IPS-20b (cell line): Measurements from ENCODE around the gene PTPRB.

Source experiments
- H3K27ac ChIP-seq: one replicate; pipeline ENCODE4 v1.5.1; 2013; ENCODE audit warnings: low read length
- H3K27me3 ChIP-seq: 2 replicates; pipeline ENCODE4 v1.6.1; 2013; ENCODE audit warnings: mild to moderate bottlenecking, low read length, inconsistent platforms; ENCODE audit not compliant: insufficient read depth
- H3K36me3 ChIP-seq: 2 replicates; pipeline ENCODE4 v1.6.1; 2013; ENCODE audit warnings: low read depth, mild to moderate bottlenecking, inconsistent platforms, low read length, moderate library complexity; ENCODE audit not compliant: insufficient read depth
- H3K4me1 ChIP-seq: 2 replicates; pipeline ENCODE4 v1.6.1; 2013; ENCODE audit warnings: mild to moderate bottlenecking, control low read depth, inconsistent platforms, low read length, moderate library complexity; ENCODE audit not compliant: insufficient read depth
- H3K4me3 ChIP-seq: 2 replicates; pipeline ENCODE4 v1.5.1; 2013; ENCODE audit warnings: mild to moderate bottlenecking, low read length, inconsistent platforms
- H3K9ac ChIP-seq: 2 replicates; pipeline ENCODE4 v1.6.1; 2013; ENCODE audit warnings: low read depth, mild to moderate bottlenecking, inconsistent platforms, low read length, moderate library complexity
- H3K9me3 ChIP-seq: 2 replicates; pipeline ENCODE4 v1.6.1; 2013; ENCODE audit warnings: mild to moderate bottlenecking, low read depth, low read length, inconsistent platforms; ENCODE audit not compliant: insufficient read depth

The PTPRB gene

DNA sequence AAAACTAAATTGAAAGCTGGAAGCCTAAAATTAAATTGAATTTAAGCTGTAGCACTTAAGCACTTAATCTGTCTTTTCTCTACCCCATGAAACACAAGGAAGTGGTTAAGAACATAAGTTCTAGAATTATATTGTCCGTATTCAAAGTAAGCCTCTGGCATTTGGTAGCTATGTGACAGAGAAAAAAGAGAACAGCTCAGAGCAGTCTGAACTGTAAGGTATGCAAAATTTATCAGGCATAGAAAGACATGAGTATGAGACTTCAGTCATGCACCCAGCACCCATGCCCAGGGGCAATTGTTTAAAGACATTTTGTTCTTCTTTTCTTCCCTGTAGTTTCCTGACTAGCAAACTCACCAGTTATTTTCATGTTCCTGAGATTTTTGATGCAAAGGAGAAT is 154.5 kb downstream of the PTPRB start:
- Histone ChIP-seq H3K4me1 (no peaks in the 10 kb centered on the region), H3K36me3 (no peaks in the 10 kb centered on the region), H3K9ac (no peak overlapping the region), H3K9me3 (no peaks in the 10 kb centered on the region), H3K27me3 (no peaks in the 10 kb centered on the region), H3K27ac (no peak overlapping the region), H3K4me3 (no peak overlapping the region)

DNA sequence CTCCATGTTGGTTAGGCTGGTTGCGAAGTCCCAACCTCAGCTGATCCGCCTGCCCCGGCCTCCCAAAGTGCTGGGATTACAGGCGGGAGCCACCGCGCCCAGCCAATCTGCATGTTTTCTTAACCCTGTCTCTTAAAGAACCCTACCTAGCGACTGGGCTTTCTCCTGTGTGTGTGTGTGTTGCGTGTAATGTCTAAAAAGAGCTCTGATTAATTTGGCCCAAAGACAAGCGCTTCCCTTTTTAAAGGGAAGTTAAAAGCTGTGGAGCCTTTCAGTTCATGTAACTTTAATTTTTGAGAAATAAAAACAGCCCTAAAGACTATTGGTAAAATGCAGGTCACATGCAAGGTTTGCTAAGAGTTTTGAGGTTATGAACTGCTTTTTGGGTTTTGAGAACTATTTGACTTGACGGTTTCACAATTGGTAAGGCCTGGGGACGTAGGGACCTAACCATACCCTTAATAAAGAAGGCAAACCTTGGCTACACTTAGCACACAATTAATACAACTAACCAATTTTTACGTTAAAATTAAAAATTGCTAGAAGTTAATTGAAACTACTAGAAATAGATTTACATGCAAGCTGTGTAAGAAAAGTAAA is 167.9 kb downstream of the PTPRB start:
- Histone ChIP-seq H3K27ac (no peak overlapping the region), H3K27me3 (no peaks in the 10 kb centered on the region), H3K4me1 (no peaks in the 10 kb centered on the region), H3K9me3 (peaks cover 7% of the 10 kb centered on the region), H3K4me3 (no peak overlapping the region), H3K36me3 (no peaks in the 10 kb centered on the region), H3K9ac (no peak overlapping the region)

DNA sequence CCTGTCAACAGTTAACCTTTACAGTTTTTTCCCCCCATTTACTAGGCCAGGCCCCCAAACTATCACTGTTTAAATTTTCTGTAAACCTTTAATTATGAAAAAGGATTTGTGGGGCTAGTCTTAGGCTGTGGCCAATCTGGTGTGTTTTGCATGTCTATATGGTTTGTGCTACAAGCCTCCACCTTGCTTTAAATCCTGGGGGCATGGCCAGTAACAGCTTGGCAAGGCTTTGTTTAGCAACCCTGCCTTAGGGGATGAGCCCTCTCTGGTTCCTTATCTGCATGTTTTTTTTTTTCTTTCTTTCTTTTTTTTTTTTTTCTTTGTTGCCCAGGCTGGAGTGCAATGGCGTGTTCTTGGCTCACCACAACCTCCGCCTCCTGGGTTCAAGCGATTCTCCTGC is 168.5 kb downstream of the PTPRB start:
- Histone ChIP-seq H3K9me3 (peaks cover 13% of the 10 kb centered on the region), H3K4me1 (no peaks in the 10 kb centered on the region), H3K27me3 (no peaks in the 10 kb centered on the region), H3K36me3 (no peaks in the 10 kb centered on the region), H3K4me3 (no peak overlapping the region), H3K9ac (no peak overlapping the region), H3K27ac (no peak overlapping the region)

DNA sequence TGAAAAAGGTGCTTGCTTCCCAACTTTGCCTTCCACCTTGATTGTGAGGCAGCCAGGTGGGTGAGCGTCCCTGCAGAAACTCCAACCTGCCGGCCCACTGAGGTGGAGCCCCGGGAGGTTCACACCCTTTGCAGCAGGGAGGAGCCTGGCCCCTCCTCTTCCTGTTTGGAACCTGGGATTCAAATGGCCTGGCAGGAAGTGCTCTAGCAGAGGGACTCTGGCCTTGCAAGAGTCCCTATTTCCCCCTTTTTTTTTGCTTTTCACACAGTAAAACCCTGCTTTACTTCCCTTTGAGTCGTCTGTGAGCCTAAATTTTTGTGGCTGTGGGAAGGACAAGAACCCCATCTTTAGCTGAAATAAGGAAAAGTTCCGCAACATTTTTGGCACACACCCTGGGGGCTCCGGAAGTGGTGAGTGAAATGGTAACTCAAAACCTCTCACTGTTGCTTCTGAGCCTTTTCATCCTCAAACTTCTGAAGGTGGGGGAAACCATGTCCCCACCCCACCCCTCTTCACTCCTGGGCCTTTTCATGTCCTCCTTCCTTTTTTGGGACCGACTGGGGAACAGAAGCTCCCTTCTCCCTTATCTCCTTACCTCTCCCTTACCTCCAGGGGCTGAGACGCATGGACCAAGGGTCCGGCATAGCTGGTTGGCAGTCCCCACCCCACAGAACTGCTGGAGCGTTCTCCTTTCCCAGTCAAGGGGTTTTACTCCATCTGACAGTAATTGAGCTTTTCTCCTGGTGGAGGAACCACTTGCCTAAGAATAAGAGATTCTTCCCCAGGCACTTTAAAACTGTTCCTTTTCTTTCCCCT is 169.1 kb downstream of the PTPRB start:
- Histone ChIP-seq H3K4me3 (no peak overlapping the region), H3K9ac (no peak overlapping the region), H3K27ac (no peak overlapping the region), H3K4me1 (no peaks in the 10 kb centered on the region), H3K36me3 (no peaks in the 10 kb centered on the region), H3K27me3 (no peaks in the 10 kb centered on the region), H3K9me3 (peaks cover 19% of the 10 kb centered on the region)

DNA sequence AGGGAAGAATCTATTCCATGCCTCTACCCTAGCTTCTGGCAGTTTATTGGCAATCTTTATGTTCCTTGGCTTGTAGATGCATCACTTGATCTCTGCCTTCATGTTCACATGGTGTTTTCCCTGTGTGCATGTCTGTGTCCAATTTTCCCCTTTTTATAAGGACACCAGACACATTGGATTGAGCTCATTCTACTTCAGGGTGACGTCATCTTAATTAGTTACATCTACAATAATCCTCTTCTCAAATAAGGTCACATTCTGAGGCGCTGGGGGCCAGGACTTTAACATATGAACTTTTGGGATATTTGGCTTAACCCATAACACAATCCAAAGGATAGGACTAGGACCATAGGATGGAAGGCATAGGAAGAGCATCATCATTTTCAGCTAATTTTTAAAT is 169.8 kb downstream of the PTPRB start:
- Histone ChIP-seq H3K4me1 (no peaks in the 10 kb centered on the region), H3K9ac (no peak overlapping the region), H3K4me3 (no peak overlapping the region), H3K27me3 (no peaks in the 10 kb centered on the region), H3K36me3 (no peaks in the 10 kb centered on the region), H3K27ac (no peak overlapping the region), H3K9me3 (peaks cover 23% of the 10 kb centered on the region)

DNA sequence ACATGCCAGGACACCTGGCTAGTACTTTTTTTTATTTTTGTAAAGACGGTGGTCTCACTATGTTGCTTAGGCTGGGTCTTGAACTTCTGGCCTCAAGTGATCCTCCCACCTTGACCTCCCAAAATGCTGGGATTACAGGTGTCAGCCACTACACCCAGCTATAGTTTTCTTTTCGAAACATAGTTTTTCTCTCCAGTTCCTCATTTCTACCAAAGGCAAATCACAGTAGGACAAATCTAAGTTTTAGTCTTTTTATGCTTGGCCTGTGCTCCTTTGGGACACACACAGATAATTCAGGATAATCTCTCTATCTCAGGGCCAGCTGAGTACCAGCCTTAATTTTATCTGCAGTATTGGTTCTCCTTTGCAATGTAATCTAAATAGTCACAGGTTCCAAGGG is 170.5 kb downstream of the PTPRB start:
- Histone ChIP-seq H3K27ac (no peak overlapping the region), H3K27me3 (no peaks in the 10 kb centered on the region), H3K4me3 (no peak overlapping the region), H3K36me3 (no peaks in the 10 kb centered on the region), H3K4me1 (no peaks in the 10 kb centered on the region), H3K9me3 (peaks cover 23% of the 10 kb centered on the region), H3K9ac (no peak overlapping the region)
